Ascending aorta (tissue), 2 donors: ENCODE data around the gene GREB1. TPM values are rescaled to one million over a fixed set of nuclear protein-coding genes. Genes with fewer than 3 reads are reported as not detected.

Experiments
- DNase-seq, 2 donors: peaks; one replicate each; pipeline ENCODE4 v3.0.0-alpha.2; 2019; ENCODE audit warnings: low spot score in 2 of 2
- H3K27ac ChIP-seq, 2 donors: fragments of 200-600 bp; sonication (generic); one replicate each; pipeline ENCODE4 v1.5.1; 2016 to 2017; ENCODE audit warnings: mild to moderate bottlenecking in 1 of 2
- H3K27me3 ChIP-seq: fragments of 200-600 bp; sonication (generic); one replicate; pipeline ENCODE4 v1.5.1; 2017
- H3K36me3 ChIP-seq, 2 donors: fragments of 200-600 bp; sonication (generic); one replicate each; pipeline ENCODE4 v1.5.1; 2016
- H3K4me1 ChIP-seq, 2 donors: fragments of 200-600 bp; sonication (generic); one replicate each; pipeline ENCODE4 v1.5.1; 2016 to 2017; ENCODE audit warnings: mild to moderate bottlenecking in 1 of 2
- H3K4me3 ChIP-seq, 2 donors: fragments of 200-600 bp; sonication (generic); one replicate each; pipeline ENCODE4 v1.5.1; 2016 to 2017; ENCODE audit warnings: mild to moderate bottlenecking in 1 of 2
- H3K9me3 ChIP-seq, 2 donors: fragments of 200-600 bp; sonication (generic); one replicate each; pipeline ENCODE4 v1.5.1; 2016
- CTCF ChIP-seq, 3 experiments: fragments of 200-600 bp in 2 of 3; fragments of 450-650 bp in 1 of 3; sonication (generic) in 2 of 3; IDR thresholded peaks; one replicate each; pipeline ENCODE4 v1.5.1; 2016 to 2019; ENCODE audit warnings: antibody characterized with exemption in 3 of 3, mild to moderate bottlenecking in 1 of 3, moderate library complexity in 1 of 3
- intact Hi-C: fragments of 100-400 bp; cut with DNase I; formaldehyde crosslinking; loops from one replicate; pipeline ENCODE4 v1.15.1; 2023
- total RNA-seq: library from RNA; depleted of rRNA; stranded (reverse); fragments of >200 nt; gene quantifications from one replicate; pipeline ENCODE4 v1.1.0, GENCODE V29; 2016

The GREB1 gene
- total RNA-seq, 1 donor from 2014 or later: 5.9 TPM

GRCh38 chr2:11613297-11613696 lies 79.5 kb downstream of the GREB1 start:
- Histone ChIP-seq H3K4me1 (no peaks in the 10 kb centered on the region), H3K27me3 (no peaks in the 10 kb centered on the region), H3K4me3 (no peak overlapping the region), H3K9me3 (no peaks in the 10 kb centered on the region), H3K27ac (no peak overlapping the region), H3K36me3 (no peaks in the 10 kb centered on the region)
- no peak for TF ChIP-seq CTCF (IDR thresholded peaks at IDR 0.05)
- intact Hi-C loops: no loop called here
- no peak for DNase-seq

- Histone ChIP-seq H3K36me3 (no peaks in the 10 kb centered on the region), H3K27me3 (no peaks in the 10 kb centered on the region), H3K27ac (no peak overlapping the region), H3K4me1 (no peaks in the 10 kb centered on the region), H3K4me3 (no peak overlapping the region), H3K9me3 (no peaks in the 10 kb centered on the region)
- no peak for TF ChIP-seq CTCF (IDR thresholded peaks at IDR 0.05)
- intact Hi-C loops: no loop called here
- DNase-seq: no peak
Observed at GRCh38 chr2:11615209-11615608, 81.4 kb downstream of the GREB1 start.

DNA sequence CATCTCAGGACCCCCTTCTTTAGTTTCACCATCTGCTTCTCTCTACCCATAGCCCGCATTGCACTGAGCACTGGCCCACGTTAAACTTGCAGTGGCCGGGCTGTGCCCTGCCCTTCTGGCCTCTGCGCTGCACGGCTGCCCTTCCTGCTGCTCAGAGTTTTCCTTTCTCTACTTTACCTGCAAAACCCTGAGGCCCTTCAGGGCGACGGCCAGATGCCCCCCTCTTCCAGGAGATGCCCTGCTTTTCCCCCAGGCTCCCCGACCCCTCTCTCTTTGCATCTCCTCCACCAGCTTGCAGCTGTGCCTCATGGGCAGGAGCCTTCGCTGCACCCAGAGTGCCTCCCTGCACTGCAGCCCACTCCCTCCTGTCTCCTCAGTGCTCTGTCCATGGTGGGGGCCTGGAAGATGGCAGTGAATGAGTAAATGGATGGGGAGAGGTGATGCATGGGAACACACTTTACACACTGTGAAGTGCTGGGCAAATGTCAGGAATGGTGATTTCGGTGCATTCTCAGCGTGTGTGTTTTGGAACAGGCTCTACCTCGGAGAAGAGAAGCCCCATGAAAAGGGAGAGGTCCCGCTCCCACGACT lies 82.3 kb downstream of the GREB1 start:
- no peaks in the 10 kb centered on the region for H3K9me3 ChIP-seq
- no peak for TF ChIP-seq CTCF (IDR thresholded peaks at IDR 0.05)
- H3K4me3 ChIP-seq: no peak overlapping the region
- DNase-seq: no peak
- H3K27ac ChIP-seq: no peak overlapping the region
- no peaks in the 10 kb centered on the region for H3K36me3 ChIP-seq
- no peaks in the 10 kb centered on the region for H3K27me3 ChIP-seq
- intact Hi-C loops: no loop called here
- H3K4me1 ChIP-seq: no peaks in the 10 kb centered on the region

GRCh38 chr2:11616851-11617415 lies 83.1 kb downstream of the GREB1 start:
- no peaks in the 10 kb centered on the region for H3K9me3 ChIP-seq
- no peaks in the 10 kb centered on the region for H3K27me3 ChIP-seq
- H3K36me3 ChIP-seq: no peaks in the 10 kb centered on the region
- TF ChIP-seq CTCF (IDR thresholded peaks at IDR 0.05): no peak
- no peaks in the 10 kb centered on the region for H3K4me1 ChIP-seq
- no peak overlapping the region for H3K27ac ChIP-seq
- H3K4me3 ChIP-seq: no peak overlapping the region
- DNase-seq: no peak
- intact Hi-C loops: no loop called here

- no peaks in the 10 kb centered on the region for H3K9me3 ChIP-seq
- no peaks in the 10 kb centered on the region for H3K27me3 ChIP-seq
- H3K27ac ChIP-seq: no peak overlapping the region
- no peak for TF ChIP-seq CTCF (IDR thresholded peaks at IDR 0.05)
- H3K4me1 ChIP-seq: no peaks in the 10 kb centered on the region
- H3K4me3 ChIP-seq: no peak overlapping the region
- DNase-seq: no peak
- no peaks in the 10 kb centered on the region for H3K36me3 ChIP-seq
- intact Hi-C loops: no loop called here
Observed at GRCh38 chr2:11617527-11617926, 83.7 kb downstream of the GREB1 start.
